ENCODE data around the gene NINL.

NINL gene

DNA sequence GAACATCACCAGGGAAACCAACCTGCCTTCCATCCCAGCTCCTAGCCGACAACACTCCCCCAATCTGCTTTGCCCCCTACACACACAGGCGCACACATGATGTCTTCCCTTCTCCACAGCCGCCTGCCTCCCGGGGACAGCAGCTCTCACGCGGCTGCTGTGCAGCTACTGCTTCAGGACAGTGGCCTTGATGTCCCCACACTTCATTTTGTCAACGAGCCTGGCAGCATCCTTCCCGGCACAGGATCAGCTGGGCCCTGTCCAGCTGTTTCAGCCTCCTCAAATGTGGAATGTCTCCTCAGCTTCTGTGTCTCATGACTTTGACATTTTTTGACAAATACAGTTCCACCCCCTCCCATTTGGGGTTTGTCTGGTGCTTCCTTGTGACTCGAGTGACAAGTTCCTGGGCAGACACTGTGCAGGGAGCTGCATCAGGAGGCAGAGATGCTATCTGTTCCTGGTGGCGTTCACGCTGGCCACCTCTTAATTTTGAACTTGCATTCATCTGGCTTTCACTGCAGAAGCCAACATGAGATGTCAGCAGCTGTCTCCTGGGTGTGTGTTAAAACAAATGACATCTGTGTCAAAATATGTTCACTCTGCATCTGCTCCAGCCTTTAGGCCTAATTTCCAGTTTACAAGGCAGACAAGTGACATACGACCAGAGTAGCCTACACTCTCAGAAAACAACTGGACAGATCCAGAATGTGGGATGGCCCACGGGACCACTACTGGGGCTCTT lies 120.7 kb downstream of the NINL start:
- DNase-seq (ENCODE audit: low read depth), result no peak

DNA sequence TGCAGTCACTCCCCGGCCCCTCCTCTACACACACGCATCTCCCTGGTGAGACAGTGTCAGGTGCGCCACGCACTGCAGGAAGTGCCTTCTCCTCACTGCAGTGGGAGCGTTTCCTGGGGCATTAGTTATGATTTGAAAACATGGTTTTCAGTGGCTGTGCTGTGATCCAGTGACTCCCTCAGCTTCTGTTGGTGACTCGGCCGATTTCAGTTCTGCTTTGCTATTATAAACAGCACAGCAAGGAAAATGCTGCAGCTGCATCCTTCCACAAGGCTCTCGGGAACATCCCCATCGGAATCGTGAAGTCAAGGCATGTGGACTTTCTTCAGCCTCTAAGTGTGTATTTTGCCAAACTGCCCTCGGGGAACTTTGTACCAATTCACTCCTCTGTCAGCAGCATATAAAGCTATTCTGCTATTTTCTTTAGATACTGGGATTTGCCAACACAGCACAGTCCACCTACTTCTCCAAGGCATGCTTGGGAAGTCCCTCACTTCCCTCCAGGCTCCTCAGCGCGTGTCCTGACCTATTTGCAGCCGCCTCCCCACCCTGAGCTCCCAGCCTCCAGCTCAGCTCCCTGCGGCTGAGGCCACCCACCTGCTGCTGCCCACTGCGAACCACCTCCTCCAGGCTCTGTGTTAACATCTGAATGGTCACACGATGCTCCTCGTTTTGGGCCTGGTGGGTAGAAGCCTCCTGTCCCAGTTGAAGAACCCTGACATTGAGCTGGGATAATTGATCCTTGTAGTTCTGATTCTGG lies 123.4 kb downstream of the NINL start:
- DNase-seq (ENCODE audit: low read depth), result no peak

DNA sequence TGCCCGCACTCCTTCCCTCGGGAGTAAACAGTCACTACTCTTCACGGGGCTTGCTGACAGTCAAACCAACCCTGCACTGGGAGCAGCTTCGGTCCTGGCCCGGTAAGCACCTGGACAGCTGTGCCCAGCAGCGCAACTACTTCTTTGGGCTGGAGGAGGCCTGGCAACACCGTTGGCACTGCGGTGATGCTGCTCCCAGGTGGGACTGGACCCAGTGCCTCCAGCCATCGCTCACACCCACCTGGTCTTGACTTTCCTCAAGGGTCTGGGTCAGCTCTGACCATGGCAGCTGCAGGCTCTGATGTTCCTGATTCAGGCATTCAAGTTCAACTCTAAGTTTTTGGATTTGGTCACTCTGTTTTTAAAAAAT lies 124.1 kb downstream of the NINL start:
- DNase-seq (ENCODE audit: low read depth), result no peak

GRCh38 chr20:25460566-25461280 lies 124.6 kb downstream of the NINL start:
- no peak for DNase-seq (ENCODE audit: low read depth)

GRCh38 chr20:25459916-25460535 lies 125.3 kb downstream of the NINL start:
- DNase-seq (ENCODE audit: low read depth), result no peak

DNA sequence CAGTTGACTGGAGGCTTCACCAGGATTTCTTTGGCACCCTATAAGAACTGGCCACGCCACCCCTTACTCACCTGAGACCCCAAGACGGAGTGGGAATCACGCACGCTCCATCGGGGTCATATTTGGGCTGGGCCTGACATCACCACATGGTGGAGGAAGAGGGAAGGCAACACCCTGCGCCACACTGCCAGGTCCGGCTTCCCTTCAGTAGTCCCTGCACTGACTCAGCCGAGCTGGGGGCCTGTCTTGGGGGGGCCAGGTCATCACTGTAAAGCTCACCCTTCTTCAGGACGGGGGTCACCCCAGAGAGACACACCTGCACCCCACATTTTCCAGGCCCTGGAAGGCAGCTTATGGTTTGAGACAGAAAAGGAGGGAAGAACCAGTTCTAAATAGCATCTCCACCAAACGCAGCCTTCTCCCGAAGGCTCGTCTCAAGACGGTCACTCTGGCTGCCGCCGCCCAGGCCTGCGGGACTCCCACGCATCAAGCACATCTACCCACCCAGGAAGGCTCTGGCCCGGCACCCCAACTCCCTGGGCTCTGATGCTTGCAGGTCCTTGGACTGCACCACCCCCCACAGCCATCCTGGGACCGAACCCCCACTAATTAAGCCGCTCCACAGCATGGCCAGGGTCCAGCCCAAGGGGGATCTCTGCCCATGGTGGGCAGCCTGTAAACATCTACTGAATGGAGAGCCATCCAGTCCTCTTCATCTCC lies 126.1 kb downstream of the NINL start:
- no peak for DNase-seq (ENCODE audit: low read depth)

- DNase-seq (ENCODE audit: low read depth), result no peak
Observed at GRCh38 chr20:25457886-25458680, 127.2 kb downstream of the NINL start.

DNA sequence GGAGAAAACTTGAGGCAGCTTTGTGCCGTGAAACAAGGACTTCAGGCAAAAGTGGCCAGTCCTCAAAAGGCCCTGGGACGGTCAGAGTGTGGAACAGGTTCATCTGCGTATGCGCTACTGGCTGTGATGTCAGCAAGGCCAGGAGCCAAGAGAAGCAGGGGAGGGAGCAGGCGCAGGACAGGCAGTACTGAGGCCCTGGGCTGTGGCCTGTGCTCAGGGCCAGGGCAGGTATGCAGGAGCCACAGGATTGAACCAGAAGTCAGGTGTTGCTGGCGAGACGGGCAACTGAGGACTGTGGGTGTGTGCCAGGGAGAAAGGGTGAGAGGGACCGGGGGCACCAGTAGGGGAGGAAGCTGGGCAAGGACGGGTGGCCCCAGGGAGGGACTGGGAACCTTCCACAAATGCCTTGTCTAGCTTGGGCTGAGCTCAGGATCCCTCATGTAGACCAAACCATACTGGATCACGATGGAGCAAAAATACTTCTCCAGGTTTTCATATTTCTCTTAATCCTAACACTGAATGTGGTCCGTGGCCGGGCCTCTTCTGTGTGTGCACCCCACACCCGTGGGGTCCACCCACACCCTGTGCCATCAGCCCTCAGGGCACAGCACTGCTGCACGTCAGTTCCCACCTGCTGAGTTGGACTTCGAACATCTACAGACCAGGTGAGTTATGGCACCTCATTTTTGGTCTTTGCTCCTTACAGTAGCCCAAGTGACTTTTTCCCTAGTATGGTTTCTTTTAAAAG lies 131.0 kb downstream of the NINL start:
- no peak for DNase-seq (ENCODE audit: low read depth)

DNA sequence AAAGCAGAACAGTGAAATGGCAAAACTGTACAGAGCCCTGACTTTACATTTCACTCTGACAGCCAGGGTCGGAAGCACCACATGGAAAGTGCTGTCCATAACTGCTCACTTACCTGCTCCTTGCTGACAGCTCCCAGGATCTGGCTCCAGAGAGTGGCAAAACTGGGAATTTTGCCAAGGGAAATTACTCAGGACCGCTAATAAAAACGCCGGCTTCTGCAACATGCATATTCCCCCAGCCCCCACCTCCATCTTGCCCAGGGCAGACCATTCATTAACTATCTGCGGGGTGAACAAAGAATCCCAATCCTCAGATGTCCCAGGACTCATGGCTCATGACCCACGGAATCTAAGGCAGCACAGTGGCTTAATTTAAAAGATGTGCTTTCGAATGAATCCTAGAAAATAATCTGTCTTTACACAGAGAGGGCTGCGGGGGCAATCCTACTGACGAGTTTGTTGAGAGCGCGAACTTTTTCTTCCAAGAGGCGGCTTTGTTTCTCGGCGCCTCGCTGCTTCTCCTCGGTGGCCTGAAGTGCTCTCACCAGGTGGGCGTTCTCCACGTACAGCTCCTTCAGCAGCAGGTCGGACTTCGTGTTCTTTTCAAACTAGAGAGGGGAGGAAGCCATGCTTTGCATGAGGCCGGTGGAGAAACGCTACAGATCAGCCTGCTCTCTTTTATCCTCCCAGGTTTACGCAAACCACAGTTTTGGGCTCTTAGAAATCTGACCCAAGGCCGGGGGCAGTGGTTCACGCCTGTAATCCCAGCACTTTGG lies 132.1 kb downstream of the NINL start:
- no peak for DNase-seq (ENCODE audit: low read depth)

DNA sequence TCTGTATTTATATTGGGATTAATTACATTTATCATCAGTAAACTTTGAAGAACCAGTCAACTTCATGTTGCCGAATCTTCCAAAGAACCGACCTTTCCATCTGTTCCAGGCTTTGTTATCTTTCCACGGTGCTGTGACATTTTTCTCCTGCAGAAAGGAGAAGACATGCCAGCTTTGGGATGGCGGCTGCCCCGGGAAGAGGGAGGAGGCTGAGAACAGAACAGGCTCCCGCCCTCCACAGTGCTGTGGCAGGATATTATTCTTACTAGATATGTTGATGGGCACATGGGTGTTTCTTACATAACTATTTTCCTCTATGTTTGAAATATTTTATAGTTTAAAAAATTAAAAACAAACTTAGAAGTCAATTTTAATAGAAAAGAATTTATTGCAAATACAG lies 133.0 kb downstream of the NINL start:
- DNase-seq (ENCODE audit: low read depth), result no peak

DNA sequence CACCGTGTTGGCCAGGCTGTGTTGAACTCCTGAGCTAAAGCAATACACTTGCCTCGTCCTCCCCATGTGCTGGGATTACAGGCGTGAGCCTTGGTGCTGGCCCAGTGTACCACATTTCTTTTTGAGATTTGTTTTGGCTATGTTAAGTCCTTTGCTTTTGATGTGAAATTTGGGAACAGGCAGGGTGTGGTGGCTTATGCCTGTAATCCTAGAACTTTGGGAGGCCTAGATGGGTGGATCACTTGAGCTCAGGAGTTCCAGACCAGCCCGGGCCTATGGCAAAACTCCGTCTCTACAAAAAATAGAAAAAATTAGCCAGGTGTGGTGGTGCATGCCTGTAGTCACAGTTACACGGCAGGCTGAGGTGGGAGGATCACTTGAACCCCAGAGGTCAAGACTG lies 137.7 kb downstream of the NINL start:
- no peak for DNase-seq (ENCODE audit: low read depth)

DNA sequence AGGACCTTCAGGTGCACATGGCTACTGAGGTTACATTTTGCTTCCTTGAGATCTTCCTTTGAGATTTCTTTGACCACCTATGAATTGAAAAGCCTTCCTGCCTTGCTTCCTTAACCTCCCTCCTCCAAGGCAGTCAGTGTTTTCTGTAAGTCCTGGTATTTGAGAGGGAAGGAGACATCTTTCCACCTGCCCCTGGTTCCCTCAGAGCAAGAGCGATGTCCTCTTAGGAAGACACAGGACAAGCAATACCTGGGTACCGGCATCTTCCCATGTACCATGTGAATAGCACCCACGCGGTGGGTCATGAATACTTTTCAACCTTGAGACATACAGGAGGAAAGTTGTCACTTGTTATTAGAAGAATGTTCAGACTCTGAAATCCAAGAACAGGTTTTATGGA lies 140.8 kb downstream of the NINL start:
- DNase-seq (ENCODE audit: low read depth), result no peak

- DNase-seq (ENCODE audit: low read depth), result no peak
Observed at GRCh38 chr20:25439328-25439727, 146.0 kb downstream of the NINL start.

DNA sequence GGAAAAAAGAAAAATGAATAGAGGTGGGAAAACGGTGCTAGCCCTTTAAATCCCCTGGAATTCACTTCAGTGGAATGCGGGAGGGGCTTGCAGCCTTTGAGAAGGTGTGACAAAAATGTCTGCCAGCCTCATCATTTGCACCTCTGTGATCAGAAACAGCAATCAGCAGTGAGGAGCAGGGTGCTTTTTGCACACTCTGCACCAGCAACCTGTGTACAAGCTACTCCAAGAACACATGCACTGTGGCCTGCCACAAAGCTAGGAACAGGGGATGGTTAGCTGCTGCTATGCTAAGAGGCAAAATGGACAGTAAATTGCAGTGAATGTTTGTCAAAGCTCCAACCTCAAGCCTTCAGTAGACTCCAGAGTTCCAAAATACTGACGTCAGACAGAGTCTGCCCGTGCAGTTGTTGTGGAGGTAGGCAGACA lies 148.2 kb downstream of the NINL start:
- DNase-seq (ENCODE audit: low read depth), result no peak

DNA sequence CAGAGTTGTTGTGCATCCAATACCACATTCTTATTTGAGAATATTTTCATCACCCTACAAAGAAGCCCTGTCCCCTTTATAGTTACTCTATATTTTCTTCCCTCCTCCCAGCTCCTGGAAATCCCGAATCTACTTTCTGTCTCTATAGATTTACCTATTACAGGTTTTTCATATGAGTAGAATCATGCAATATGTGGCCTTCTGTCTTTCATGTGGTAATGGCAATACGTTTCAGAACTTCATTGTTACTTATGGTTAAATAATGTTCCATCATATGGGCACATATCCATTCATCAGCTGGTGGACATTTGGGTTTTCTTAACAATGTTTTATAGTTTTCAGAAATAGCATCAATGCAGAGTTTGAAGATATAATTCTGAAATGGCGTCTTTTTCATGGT lies 160.8 kb downstream of the NINL start:
- DNase-seq (ENCODE audit: low read depth), result no peak

GRCh38 chr20:25422032-25422431 lies 163.3 kb downstream of the NINL start:
- no peak for DNase-seq (ENCODE audit: low read depth)

GRCh38 chr20:25421102-25421501 lies 164.2 kb downstream of the NINL start:
- no peak for DNase-seq (ENCODE audit: low read depth)

- no peak for DNase-seq (ENCODE audit: low read depth)
Observed at GRCh38 chr20:25418776-25419175, 166.6 kb downstream of the NINL start.

GRCh38 chr20:25408890-25409289 lies 176.4 kb downstream of the NINL start:
- no peak for DNase-seq (ENCODE audit: low read depth)

GRCh38 chr20:25408170-25408547 lies 177.2 kb downstream of the NINL start:
- no peak for DNase-seq (ENCODE audit: low read depth)

Measured in stromal cell of bone marrow (primary cell).